Measurements from ENCODE around the gene PTPA. TPM values are rescaled to one million over a fixed set of nuclear protein-coding genes. Genes with fewer than 3 reads are reported as not detected.

PTPA gene
- total and polyA plus RNA-seq, 2 of the 4 experiments (the other 2 are of a cell fraction): 124 to 149 TPM

DNA sequence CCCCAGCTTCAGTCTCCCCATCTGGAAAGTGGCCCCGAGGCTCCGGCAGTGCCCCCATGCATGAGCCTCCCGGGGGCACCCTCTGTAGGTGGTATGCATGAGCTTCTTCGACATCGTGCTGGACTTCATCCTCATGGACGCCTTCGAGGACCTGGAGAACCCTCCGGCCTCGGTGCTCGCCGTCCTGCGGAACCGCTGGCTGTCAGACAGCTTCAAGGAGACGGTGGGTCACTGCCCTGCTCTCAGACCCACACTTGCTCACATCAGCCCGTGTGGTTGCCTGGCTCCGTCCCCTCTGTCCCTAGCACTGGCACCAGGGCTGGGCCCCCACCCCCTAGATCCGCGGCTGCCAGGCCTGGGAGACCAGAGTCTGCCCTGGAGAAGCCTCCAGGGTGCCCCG is 43.1 kb upstream of the PTPA start:
- CTCF ChIA-PET: no interaction called here
- no peaks in the 10 kb centered on the region for H3K9me3 ChIP-seq (ENCODE audit: control insufficient read depth, insufficient read depth, low read length)
- H3K4me1 ChIP-seq (ENCODE audit: control insufficient read depth, insufficient read depth, low read length): no peaks in the 10 kb centered on the region
- H3K79me1 ChIP-seq (ENCODE audit: low read depth in 1 of 2, low read length in 2 of 2): no peaks in the 10 kb centered on the region
- H3K9ac ChIP-seq (ENCODE audit: low read depth, low read length): no peak overlapping the region
- H3K18ac ChIP-seq (ENCODE audit: low read depth, low read length): no peak overlapping the region
- no peak overlapping the region for H3K4me2 ChIP-seq (ENCODE audit: low read depth, low read length)
- no peak for TF ChIP-seq BHLHE40 (IDR thresholded peaks at IDR 0.05; ENCODE audit: low read depth, low read length)
- TF ChIP-seq NFE2L2 (IDR thresholded peaks at IDR 0.05; ENCODE audit: low read depth, low read length): no peak
- no peak for TF ChIP-seq CEBPB (IDR thresholded peaks at IDR 0.05; ENCODE audit: low read depth, low read length)
- TF ChIP-seq, protein P1, sequence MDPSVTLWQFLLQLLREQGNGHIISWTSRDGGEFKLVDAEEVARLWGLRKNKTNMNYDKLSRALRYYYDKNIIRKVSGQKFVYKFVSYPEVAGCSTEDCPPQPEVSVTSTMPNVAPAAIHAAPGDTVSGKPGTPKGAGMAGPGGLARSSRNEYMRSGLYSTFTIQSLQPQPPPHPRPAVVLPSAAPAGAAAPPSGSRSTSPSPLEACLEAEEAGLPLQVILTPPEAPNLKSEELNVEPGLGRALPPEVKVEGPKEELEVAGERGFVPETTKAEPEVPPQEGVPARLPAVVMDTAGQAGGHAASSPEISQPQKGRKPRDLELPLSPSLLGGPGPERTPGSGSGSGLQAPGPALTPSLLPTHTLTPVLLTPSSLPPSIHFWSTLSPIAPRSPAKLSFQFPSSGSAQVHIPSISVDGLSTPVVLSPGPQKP (IDR thresholded peaks at IDR 0.05; ENCODE audit: borderline replicate concordance, low read depth, low read length): no peak
- TF ChIP-seq SMC3 (IDR thresholded peaks at IDR 0.05; ENCODE audit: low read depth, low read length): no peak
- no peak for TF ChIP-seq POLR2A (IDR thresholded peaks at IDR 0.05; ENCODE audit: low read depth, low read length)
- no peak for TF ChIP-seq RFX5 (IDR thresholded peaks at IDR 0.05; ENCODE audit: low read depth, low read length)
- no peak for TF ChIP-seq MAFK (IDR thresholded peaks at IDR 0.05; ENCODE audit: low read depth, low read length)
- TF ChIP-seq RAD21 (IDR thresholded peaks at IDR 0.05; ENCODE audit: low read length): no peak
- TF ChIP-seq MAZ (IDR thresholded peaks at IDR 0.05; ENCODE audit: borderline replicate concordance, low read depth, low read length): no peak
- TF ChIP-seq, protein P2, sequence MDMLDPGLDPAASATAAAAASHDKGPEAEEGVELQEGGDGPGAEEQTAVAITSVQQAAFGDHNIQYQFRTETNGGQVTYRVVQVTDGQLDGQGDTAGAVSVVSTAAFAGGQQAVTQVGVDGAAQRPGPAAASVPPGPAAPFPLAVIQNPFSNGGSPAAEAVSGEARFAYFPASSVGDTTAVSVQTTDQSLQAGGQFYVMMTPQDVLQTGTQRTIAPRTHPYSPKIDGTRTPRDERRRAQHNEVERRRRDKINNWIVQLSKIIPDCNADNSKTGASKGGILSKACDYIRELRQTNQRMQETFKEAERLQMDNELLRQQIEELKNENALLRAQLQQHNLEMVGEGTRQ (IDR thresholded peaks at IDR 0.05; ENCODE audit: low read depth, low read length): no peak
- no peak for TF ChIP-seq CHD1 (IDR thresholded peaks at IDR 0.05; ENCODE audit: low read depth, low read length)
- no peak for TF ChIP-seq MXI1 (IDR thresholded peaks at IDR 0.05; ENCODE audit: borderline replicate concordance, low read depth, low read length)
- TF ChIP-seq, protein P3, sequence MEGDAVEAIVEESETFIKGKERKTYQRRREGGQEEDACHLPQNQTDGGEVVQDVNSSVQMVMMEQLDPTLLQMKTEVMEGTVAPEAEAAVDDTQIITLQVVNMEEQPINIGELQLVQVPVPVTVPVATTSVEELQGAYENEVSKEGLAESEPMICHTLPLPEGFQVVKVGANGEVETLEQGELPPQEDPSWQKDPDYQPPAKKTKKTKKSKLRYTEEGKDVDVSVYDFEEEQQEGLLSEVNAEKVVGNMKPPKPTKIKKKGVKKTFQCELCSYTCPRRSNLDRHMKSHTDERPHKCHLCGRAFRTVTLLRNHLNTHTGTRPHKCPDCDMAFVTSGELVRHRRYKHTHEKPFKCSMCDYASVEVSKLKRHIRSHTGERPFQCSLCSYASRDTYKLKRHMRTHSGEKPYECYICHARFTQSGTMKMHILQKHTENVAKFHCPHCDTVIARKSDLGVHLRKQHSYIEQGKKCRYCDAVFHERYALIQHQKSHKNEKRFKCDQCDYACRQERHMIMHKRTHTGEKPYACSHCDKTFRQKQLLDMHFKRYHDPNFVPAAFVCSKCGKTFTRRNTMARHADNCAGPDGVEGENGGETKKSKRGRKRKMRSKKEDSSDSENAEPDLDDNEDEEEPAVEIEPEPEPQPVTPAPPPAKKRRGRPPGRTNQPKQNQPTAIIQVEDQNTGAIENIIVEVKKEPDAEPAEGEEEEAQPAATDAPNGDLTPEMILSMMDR (conservative IDR thresholded peaks at IDR 0.05; ENCODE audit: low read depth, low read length): no peak
- TF ChIP-seq FOS (IDR thresholded peaks at IDR 0.05; ENCODE audit: low read depth, low read length): no peak
- TF ChIP-seq RCOR1 (IDR thresholded peaks at IDR 0.05; ENCODE audit: insufficient replicate concordance, low read length): no peak
- H3K56ac ChIP-seq (ENCODE audit: extremely low read depth, insufficient read depth, low read length): no peak overlapping the region
- no peak overlapping the region for H2BK15ac ChIP-seq (ENCODE audit: low read depth, low read length)
- H4K91ac ChIP-seq (ENCODE audit: insufficient read depth, low read depth, low read length): no peak overlapping the region
- WGBS, 2 experiments (ENCODE audit: extremely low coverage in 2 of 2, insufficient read length in 1 of 2): 95% methylated on average over 10 of the region's 19 CpGs; no CpG with 5 or more reads in 1 of the 2 experiments
- DNase-seq (no peak), ATAC-seq (ENCODE audit: low read depth) (no peak)
- H3K14ac ChIP-seq (replicated peaks; ENCODE audit: low read depth, low read length): no peak overlapping the region
- no peak overlapping the region for H3K27ac ChIP-seq (ENCODE audit: insufficient read depth, low read length)
- no TSS peak for BruUV-seq (replicated peaks)
- dilution Hi-C loops (cut with HindIII; ENCODE audit: low sequenced_read_pairs, unreplicated experiment): no loop called here
- no peaks in the 10 kb centered on the region for H3K27me3 ChIP-seq (ENCODE audit: control insufficient read depth, insufficient read depth, low read length)
- POLR2A ChIA-PET (ENCODE audit: unreplicated experiment): no interaction called here
- H4K8ac ChIP-seq (ENCODE audit: low read depth in 2 of 2, low read length in 2 of 2): no peak overlapping the region
- no peaks in the 10 kb centered on the region for H4K20me1 ChIP-seq (ENCODE audit: insufficient read depth, low read length)
- no peak overlapping the region for H2AFZ ChIP-seq (replicated peaks; ENCODE audit: low read length, poor library complexity)
- H3K4me3 ChIP-seq (ENCODE audit: insufficient read depth, low read depth, low read length): no peak overlapping the region
- no peak overlapping the region for H2AK5ac ChIP-seq (ENCODE audit: low read depth, low read length)
- in situ Hi-C loops (cut with MboI; ENCODE audit: low sequenced_read_pairs): no loop called here
- no peak overlapping the region for H2BK120ac ChIP-seq (ENCODE audit: low read depth, low read length)
- no peak overlapping the region for H3K4ac ChIP-seq (ENCODE audit: low read depth, low read length)
- no peak overlapping the region for H2BK20ac ChIP-seq (ENCODE audit: low read depth, low read length)
- peaks cover 31% of the 10 kb centered on the region for H3K36me3 ChIP-seq (ENCODE audit: control insufficient read depth, insufficient read depth, low read length)
- H2AK9ac ChIP-seq (replicated peaks; ENCODE audit: low read depth, low read length, poor library complexity): no peak overlapping the region
- H2BK5ac ChIP-seq (ENCODE audit: low read depth, low read length, poor library complexity, severe bottlenecking): no peak overlapping the region
- 0 out of 2 replicates have a peak, but pooled peaks cover 4% of the 10 kb centered on the region for H3K9me1 ChIP-seq (ENCODE audit: insufficient read depth, low read length)
- intact Hi-C loops (cut with micrococcal nuclease): no loop called here
- no peak overlapping the region for H4K5ac ChIP-seq (ENCODE audit: low read depth, low read length)
- H3K23ac ChIP-seq (ENCODE audit: low read depth, low read length): no peak overlapping the region

Data from IMR-90 (cell line).